K562 (cell line): Measurements from ENCODE around the gene ANO10. TPM values are rescaled to one million over a fixed set of nuclear protein-coding genes. Genes with fewer than 3 reads are reported as not detected.

ENCODE experiments used
- ATAC-seq: fragments of 200-7000 bp; cut with Tn5 transposase; 3 replicates; pipeline ENCODE4 v1.9.1; 2020; ENCODE audit warnings: moderate library complexity
- BruUV-seq: library from RNA; stranded (reverse); fragments of 400-500 nt; replicated peaks from 2 replicates; lab custom pipeline; 2021; lab: Mats Ljungman, UMichigan
- CTCF ChIA-PET: fragments of 300-600 bp; formaldehyde crosslinking; extraction: SDS; loops from one replicate; lab custom pipeline; 2021; ENCODE audit warnings: low intra/inter-chr PET ratio; lab: Yijun Ruan, JAX
- POLR2A ChIA-PET: fragments of 300-600, 350-650 bp; sonication (Branson Sonifier 250); formaldehyde crosslinking; extraction: SDS; loops from one replicate; lab custom pipeline; 2021; ENCODE audit warnings: antibody characterized with exemption, inconsistent platforms; lab: Yijun Ruan, JAX
- DNase-seq, 4 experiments: peaks; one replicate each; pipeline versions ENCODE4 v3.0.0 to v3.0.0-alpha.2; 2011 to 2018; ENCODE audit warnings: low spot score in 3 of 4, mixed read lengths in 3 of 4; ENCODE audit errors: extremely low read depth in 1 of 4
- FAIRE-seq: peaks from 2 replicates; lab custom pipeline; 2011; peaks lifted over from hg19 to GRCh38; lab: Jason Lieb, UNC
- H2AFZ ChIP-seq: 2 replicates; pipeline ENCODE4 v1.6.0; 2011; ENCODE audit warnings: low read depth, low read length, control low read depth, inconsistent platforms
- H3K27ac ChIP-seq: fragments of 200-600 bp; 3 replicates; pipeline ENCODE4 v1.8.0; 2011; ENCODE audit warnings: low read depth, mild to moderate bottlenecking, control low read depth, inconsistent platforms, low read length, moderate library complexity, mixed read lengths; ENCODE audit errors: extremely low read depth
- H3K27me3 ChIP-seq, 2 experiments: fragments of 300-600 bp in 1 of 2; 2 replicates in 1 of 2; 3 replicates in 1 of 2; pipeline versions ENCODE4 v1.6.0 to v1.8.0; 2011; ENCODE audit warnings: inconsistent platforms in 2 of 2, low read length in 2 of 2, mild to moderate bottlenecking in 1 of 2, mixed read lengths in 1 of 2, moderate library complexity in 1 of 2; ENCODE audit not compliant: control insufficient read depth in 2 of 2, insufficient read depth in 2 of 2
- H3K36me3 ChIP-seq: fragments of 300-600 bp; 3 replicates; pipeline ENCODE4 v1.8.0; 2011; ENCODE audit warnings: mild to moderate bottlenecking, low read length, inconsistent platforms; ENCODE audit not compliant: control insufficient read depth, insufficient read depth
- H3K4me1 ChIP-seq, 2 experiments: fragments of 200-600 bp in 1 of 2; replicated peaks in 1 of 2; 2 replicates in 1 of 2; 3 replicates in 1 of 2; pipeline versions ENCODE4 v1.5.1 to v1.8.0; 2011; ENCODE audit warnings: inconsistent platforms in 2 of 2, low read length in 2 of 2, mild to moderate bottlenecking in 1 of 2, mixed read lengths in 1 of 2, moderate library complexity in 1 of 2; ENCODE audit not compliant: control insufficient read depth in 2 of 2, insufficient read depth in 2 of 2
- H3K4me2 ChIP-seq: 2 replicates; pipeline ENCODE4 v1.6.1; 2011; ENCODE audit warnings: low read length, control low read depth, inconsistent platforms, mixed read lengths; ENCODE audit not compliant: insufficient read depth
- H3K4me3 ChIP-seq: fragments of 200-600 bp; sonication (generic), shearing (Covaris generic); 2 replicates; pipeline ENCODE4 v1.5.1; 2016; ENCODE audit warnings: control low read depth, inconsistent platforms
- H3K79me2 ChIP-seq: fragments of 200-600 bp; 3 replicates; pipeline ENCODE4 v1.8.0; 2011; ENCODE audit warnings: low read length, inconsistent platforms; ENCODE audit not compliant: control insufficient read depth, insufficient read depth
- H3K9ac ChIP-seq, 2 experiments: 2 replicates each; pipeline versions ENCODE4 v1.6.0 to v1.6.1; 2011; ENCODE audit warnings: low read depth in 2 of 2, low read length in 2 of 2, control low read depth in 1 of 2, inconsistent platforms in 1 of 2, mild to moderate bottlenecking in 1 of 2, mixed read lengths in 1 of 2; ENCODE audit not compliant: insufficient read depth in 1 of 2
- H3K9me1 ChIP-seq: one replicate; pipeline ENCODE4 v1.6.0; 2011; ENCODE audit warnings: inconsistent platforms, mild to moderate bottlenecking, low read length, moderate library complexity; ENCODE audit not compliant: control insufficient read depth, insufficient read depth
- H3K9me3 ChIP-seq: replicated peaks from 2 replicates; pipeline ENCODE4 v1.5.1; 2011; ENCODE audit warnings: low read depth, low read length, inconsistent platforms; ENCODE audit not compliant: control insufficient read depth, insufficient read depth
- H4K20me1 ChIP-seq: replicated peaks from 2 replicates; pipeline ENCODE4 v1.6.1; 2011; ENCODE audit warnings: low read length, inconsistent platforms, mixed read lengths; ENCODE audit not compliant: control insufficient read depth, insufficient read depth
- BACH1 ChIP-seq: fragments of 200-800 bp; sonication (Bioruptor generic); IDR thresholded peaks from 2 replicates; pipeline ENCODE4 v1.6.1; 2016; ENCODE audit warnings: missing genetic modification characterization, missing compliant biosample characterization
- FOXP4 ChIP-seq: sonication (generic); formaldehyde crosslinking; IDR thresholded peaks from 2 replicates; pipeline ENCODE4 v1.8.0; 2022; ENCODE audit warnings: mild to moderate bottlenecking, missing genetic modification reagents, borderline replicate concordance
- GTF2F1 ChIP-seq: IDR thresholded peaks from 2 replicates; pipeline ENCODE4 v1.6.1; 2011; ENCODE audit warnings: low read depth, low read length, improper control_type of control experiment
- MXD1 ChIP-seq: fragments of 250-450 bp; sonication (Bioruptor Pico); IDR thresholded peaks from 2 replicates; pipeline ENCODE4 v1.8.0; 2021; ENCODE audit warnings: borderline replicate concordance, mild to moderate bottlenecking, moderate library complexity; ENCODE audit not compliant: poor library complexity, severe bottlenecking
- SREBF2 ChIP-seq: sonication (generic); formaldehyde crosslinking; IDR thresholded peaks from 2 replicates; pipeline ENCODE4 v1.4.0; 2020; ENCODE audit warnings: mild to moderate bottlenecking, missing genetic modification reagents
- SUPT5H ChIP-seq: fragments of 450-650 bp; IDR thresholded peaks from 2 replicates; pipeline ENCODE4 v1.6.1; 2016
- YY1 ChIP-seq, 3 experiments: IDR thresholded peaks; 2 replicates each; pipeline ENCODE4 v1.6.1; 2011; ENCODE audit warnings: low read length in 2 of 3, mild to moderate bottlenecking in 2 of 3, moderate library complexity in 2 of 3, borderline replicate concordance in 1 of 3, control low read depth in 1 of 3, low read depth in 1 of 3; ENCODE audit not compliant: insufficient read depth in 3 of 3, insufficient replicate concordance in 2 of 3, control insufficient read depth in 1 of 3, insufficient read length in 1 of 3; ENCODE audit errors: extremely low read depth in 1 of 3
- WGBS: fragments of 100-300 bp; shearing (Covaris generic); methylation state at CpG from one replicate; pipeline ENCODE4 v1.1.6; 2016; ENCODE audit warnings: low coverage, mixed read lengths; ENCODE audit not compliant: insufficient coverage; ENCODE audit errors: missing lambda C conversion rate; 5-methylcytosine and 5-hydroxymethylcytosine counted together
- in situ Hi-C: fragments of 300-500 bp; cut with MboI; formaldehyde crosslinking; loops from 4 replicates; pipeline ENCODE4 v1.15.0; 2018; ENCODE audit warnings: inconsistent platforms, mixed read lengths
- intact Hi-C: fragments of 100-400 bp; cut with micrococcal nuclease; formaldehyde crosslinking; loops from 2 replicates; pipeline ENCODE4 v1.14.2; 2022
- polyA plus RNA-seq, 8 experiments: library from polyadenylated mRNA; depleted of rRNA in 4 of 8; stranded (reverse) in 5 of 8; unstranded in 3 of 8; fragments of >200 nt; fragmentation: Nextera tagmentation in 2 of 8; fragmentation: Illumina TruSeq in 1 of 8; extraction: Ambion mirVana in 2 of 8; extraction: Trizol in 1 of 8; gene quantifications; 2 replicates each; pipeline versions ENCODE4 v1.2.1 to v1.2.3, GENCODE V29; 2011 to 2014; ENCODE audit warnings: inconsistent platforms in 1 of 8, missing spikeins in 1 of 8
- total RNA-seq, 7 experiments: library from RNA; depleted of rRNA in 6 of 7; stranded (reverse); fragments of >200 nt in 6 of 7; fragmentation: Illumina TruSeq in 2 of 7; extraction: Trizol in 2 of 7; gene quantifications; 2 replicates each; pipeline versions ENCODE4 v1.2.1 to v1.2.3, GENCODE V29; 2011 to 2021; ENCODE audit warnings: low replicate concordance in 1 of 7
- TF ChIP-seq, protein P1 (sequence below): sonication (generic); formaldehyde crosslinking; IDR thresholded peaks from 2 replicates; pipeline ENCODE4 v1.9.0; 2022; ENCODE audit warnings: mild to moderate bottlenecking, missing genetic modification reagents

ANO10 gene
- total and polyA plus RNA-seq, 9 of the 15 experiments (the other 6 are each of a cell fraction or from before 2014, with no cell fraction given): 6.4 to 46.0 (median 32.3) TPM

DNA sequence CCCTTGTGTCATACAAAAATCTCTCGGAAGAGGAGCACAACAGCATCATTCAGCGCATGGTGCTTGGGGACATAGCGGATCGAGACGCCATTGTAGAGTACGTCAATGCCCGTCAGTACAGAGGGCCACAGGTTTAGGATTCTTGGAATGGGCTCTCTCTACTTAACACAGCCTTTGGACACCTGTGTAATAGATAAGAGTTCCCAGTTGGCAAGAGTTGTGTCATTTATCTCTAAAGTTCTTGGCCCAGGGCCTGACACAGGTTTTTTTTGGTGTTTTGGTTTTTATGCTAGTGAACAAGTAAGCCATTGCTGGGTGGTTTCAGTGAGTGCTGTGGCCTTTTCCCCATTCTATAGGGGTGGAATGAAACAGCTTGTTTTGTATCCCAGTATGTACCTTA, 281.4 kb downstream of the ANO10 start:
- Histone ChIP-seq H3K4me3 (no peak overlapping the region), H3K27ac (no peak overlapping the region), H2AFZ (no peak overlapping the region), H3K36me3 (peaks cover 30% of the 10 kb centered on the region), H4K20me1 (no peaks in the 10 kb centered on the region)
- intact Hi-C loops: no loop called here
- POLR2A ChIA-PET: interaction anchor here (0.9 kb wide), 1 partner anchor 15 kb away, joined by 3 read pairs; no protein-coding TSS in a partner anchor
- ATAC-seq (no peak), FAIRE-seq (no peak)
- TF ChIP-seq SREBF2 (no peak), MXD1 (no peak), YY1 (IDR thresholded peaks at IDR 0.05; ENCODE audit: borderline replicate concordance in 1 of 3, control insufficient read depth in 1 of 3, extremely low read depth in 1 of 3, insufficient read depth in 3 of 3, insufficient read length in 1 of 3, insufficient replicate concordance in 2 of 3, low read depth in 1 of 3, low read length in 2 of 3) (no peak), GTF2F1 (no peak), BACH1 (no peak), FOXP4 (CRISPR knock-in tag) (no peak), SUPT5H (no peak)
- TF ChIP-seq, protein P1, sequence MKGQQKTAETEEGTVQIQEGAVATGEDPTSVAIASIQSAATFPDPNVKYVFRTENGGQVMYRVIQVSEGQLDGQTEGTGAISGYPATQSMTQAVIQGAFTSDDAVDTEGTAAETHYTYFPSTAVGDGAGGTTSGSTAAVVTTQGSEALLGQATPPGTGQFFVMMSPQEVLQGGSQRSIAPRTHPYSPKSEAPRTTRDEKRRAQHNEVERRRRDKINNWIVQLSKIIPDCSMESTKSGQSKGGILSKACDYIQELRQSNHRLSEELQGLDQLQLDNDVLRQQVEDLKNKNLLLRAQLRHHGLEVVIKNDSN (CRISPR knock-in tag): no peak
- TF ChIP-seq, all 486 proteins: peak for 0
- Histone ChIP-seq H3K27me3 (no peaks in the 10 kb centered on the region), H3K4me1 (no peaks in the 10 kb centered on the region), H3K9ac (no peak overlapping the region), H3K4me2 (no peak overlapping the region), H3K9me1 (no peaks in the 10 kb centered on the region), H3K9me3 (peaks cover 19% of the 10 kb centered on the region), H3K79me2 (no peaks in the 10 kb centered on the region)
- in situ Hi-C loops: no loop called here
- BruUV-seq: no TSS peak
- no peak for DNase-seq
- WGBS: 95% methylated on average over 7 of the region's 7 CpGs
- CTCF ChIA-PET: no interaction called here
